Keratinocyte (primary cell): ENCODE results near the gene TRPC4. TPM values are rescaled to one million over a fixed set of nuclear protein-coding genes. Genes with fewer than 3 reads are reported as not detected.

Experiments used
- DNase-seq: peaks from one replicate; pipeline ENCODE4 v3.0.0-alpha.2; 2011; ENCODE audit warnings: low read depth, missing footprints, low spot score
- FAIRE-seq: peaks from 2 replicates; lab custom pipeline; 2011; peaks lifted over from hg19 to GRCh38; lab: Jason Lieb, UNC
- H2AFZ ChIP-seq: 2 replicates; pipeline ENCODE4 v1.6.0; 2012; ENCODE audit warnings: low read length, control low read depth, inconsistent platforms; ENCODE audit not compliant: control insufficient read depth
- H3K27ac ChIP-seq: 2 replicates; pipeline ENCODE4 v1.5.1; 2011; ENCODE audit warnings: low read length; ENCODE audit not compliant: control insufficient read depth, insufficient read depth
- H3K27me3 ChIP-seq: 3 replicates; pipeline ENCODE4 v1.6.0; 2011; ENCODE audit warnings: low read length; ENCODE audit not compliant: control insufficient read depth, insufficient read depth; ENCODE audit errors: extremely low read depth
- H3K36me3 ChIP-seq, 2 experiments: 2 replicates in 1 of 2; 3 replicates in 1 of 2; pipeline ENCODE4 v1.5.1; 2011; ENCODE audit warnings: low read length in 2 of 2, mild to moderate bottlenecking in 1 of 2; ENCODE audit not compliant: control insufficient read depth in 2 of 2, insufficient read depth in 2 of 2; ENCODE audit errors: extremely low read depth in 1 of 2
- H3K4me1 ChIP-seq: 3 replicates; pipeline ENCODE4 v1.5.1; 2011; ENCODE audit warnings: low read length; ENCODE audit not compliant: control insufficient read depth, insufficient read depth; ENCODE audit errors: extremely low read depth
- H3K4me2 ChIP-seq: 3 replicates; pipeline ENCODE4 v1.6.0; 2011; ENCODE audit warnings: low read depth, low read length; ENCODE audit not compliant: control insufficient read depth, insufficient read depth; ENCODE audit errors: extremely low read depth
- H3K4me3 ChIP-seq, 3 experiments: fragments of 200-600 bp in 1 of 3; sonication (generic) in 1 of 3; 2 replicates in 2 of 3; 3 replicates in 1 of 3; pipeline ENCODE4 v1.5.1; 2011 to 2016; ENCODE audit warnings: low read length in 3 of 3, mild to moderate bottlenecking in 3 of 3, control low read depth in 2 of 3, inconsistent platforms in 1 of 3, low read depth in 1 of 3, mixed read lengths in 1 of 3, mixed run types in 1 of 3, moderate library complexity in 1 of 3; ENCODE audit not compliant: control insufficient read depth in 2 of 3, insufficient read depth in 2 of 3; ENCODE audit errors: extremely low read depth in 1 of 3
- H3K79me2 ChIP-seq: 2 replicates; pipeline ENCODE4 v1.6.0; 2012; ENCODE audit warnings: low read length; ENCODE audit not compliant: control insufficient read depth, insufficient read depth
- H3K9ac ChIP-seq: 3 replicates; pipeline ENCODE4 v1.6.0; 2011; ENCODE audit warnings: low read length; ENCODE audit not compliant: control insufficient read depth, insufficient read depth; ENCODE audit errors: extremely low read depth
- H3K9me1 ChIP-seq: 3 replicates; pipeline ENCODE4 v1.6.0; 2011; ENCODE audit warnings: low read length; ENCODE audit not compliant: control insufficient read depth, insufficient read depth; ENCODE audit errors: extremely low read depth
- H3K9me3 ChIP-seq: 2 replicates; pipeline ENCODE4 v1.5.1; 2012; ENCODE audit warnings: low read depth, low read length; ENCODE audit not compliant: control insufficient read depth
- H4K20me1 ChIP-seq: 3 replicates; pipeline ENCODE4 v1.6.0; 2011; ENCODE audit warnings: low read length; ENCODE audit not compliant: control insufficient read depth, insufficient read depth; ENCODE audit errors: extremely low read depth
- CTCF ChIP-seq, 3 experiments: IDR thresholded peaks in 1 of 3; conservative IDR thresholded peaks in 1 of 3; optimal IDR thresholded peaks in 1 of 3; 2 replicates in 2 of 3; 3 replicates in 1 of 3; pipeline versions ENCODE3 to v1.5.1; 2011; ENCODE audit warnings: low read length in 3 of 3, mild to moderate bottlenecking in 3 of 3, moderate library complexity in 2 of 3, control low read depth in 1 of 3, inconsistent platforms in 1 of 3; ENCODE audit not compliant: insufficient read depth in 2 of 3; ENCODE audit errors: extremely low read depth in 1 of 3
- EZH2 ChIP-seq: IDR thresholded peaks from one replicate; pipeline ENCODE4 v1.6.1; 2012; ENCODE audit warnings: inconsistent platforms, mild to moderate bottlenecking, low read length, moderate library complexity
- dilution Hi-C: fragments of 300-500 bp; cut with MboI; formaldehyde crosslinking; loops from one replicate; pipeline ENCODE4 v1.7.0; 2020; ENCODE audit warnings: low sequenced_read_pairs; ENCODE audit not compliant: extremely low pct_ligation_motif_present
- polyA plus RNA-seq, 5 experiments: library from polyadenylated mRNA; depleted of rRNA in 3 of 5; stranded (reverse) in 3 of 5; stranded (forward) in 1 of 5; unstranded in 1 of 5; fragments of >200 nt; gene quantifications; 1 replicate in 1 of 5; 2 replicates in 3 of 5; 3 replicates in 1 of 5; pipeline versions ENCODE4 v1.2.1 to v1.2.3, GENCODE V29; 2011 to 2012; ENCODE audit warnings: missing spikeins in 2 of 5, low read depth in 1 of 5, low replicate concordance in 1 of 5

The TRPC4 gene
- polyA plus RNA-seq, 1 donor (not counting 4 experiments of a cell fraction or from before 2014, with no cell fraction given) = not detected

- H3K27ac ChIP-seq = no peak overlapping the region
- no peak for DNase-seq
- H3K27me3 ChIP-seq = no peaks in the 10 kb centered on the region
- H3K9me3 ChIP-seq = no peaks in the 10 kb centered on the region
- H3K36me3 ChIP-seq = no peaks in the 10 kb centered on the region
- H3K4me1 ChIP-seq = no peaks in the 10 kb centered on the region
- H3K9ac ChIP-seq = no peak overlapping the region
- no peak for FAIRE-seq
- H3K9me1 ChIP-seq = no peaks in the 10 kb centered on the region
- no peak overlapping the region for H3K4me3 ChIP-seq
- dilution Hi-C loops = no loop called here
- no peaks in the 10 kb centered on the region for H4K20me1 ChIP-seq
- no peak overlapping the region for H3K4me2 ChIP-seq
- no peak overlapping the region for H2AFZ ChIP-seq
- no peaks in the 10 kb centered on the region for H3K79me2 ChIP-seq
- TF ChIP-seq EZH2 = no peak
- no peak for TF ChIP-seq CTCF (optimal IDR thresholded peaks at IDR 0.05 in 1 of 3, IDR thresholded peaks at IDR 0.05 in 1 of 3, conservative IDR thresholded peaks at IDR 0.05 in 1 of 3; ENCODE audit: extremely low read depth in 1 of 3, insufficient read depth in 2 of 3, low read length in 3 of 3)
These were observed 203.5 kb downstream of the TRPC4 start for GRCh38 chr13:37666036-37666435.

- FAIRE-seq = no peak
- H4K20me1 ChIP-seq = no peaks in the 10 kb centered on the region
These were observed 204.2 kb downstream of the TRPC4 start for GRCh38 chr13:37665420-37665819.

More at GRCh38 chr13:37665420-37665819, 204.2 kb downstream of the TRPC4 start:
- Histone ChIP-seq H3K9ac (no peak overlapping the region), H3K9me3 (no peaks in the 10 kb centered on the region), H3K4me1 (no peaks in the 10 kb centered on the region), H3K27me3 (no peaks in the 10 kb centered on the region), H3K4me3 (no peak overlapping the region), H3K27ac (no peak overlapping the region), H3K9me1 (no peaks in the 10 kb centered on the region), H3K4me2 (no peak overlapping the region), H2AFZ (no peak overlapping the region), H3K36me3 (no peaks in the 10 kb centered on the region), H3K79me2 (no peaks in the 10 kb centered on the region)
- no peak for DNase-seq
- dilution Hi-C loops = no loop called here
- no peak for TF ChIP-seq EZH2
- TF ChIP-seq CTCF (optimal IDR thresholded peaks at IDR 0.05 in 1 of 3, IDR thresholded peaks at IDR 0.05 in 1 of 3, conservative IDR thresholded peaks at IDR 0.05 in 1 of 3; ENCODE audit: extremely low read depth in 1 of 3, insufficient read depth in 2 of 3, low read length in 3 of 3) = no peak
